ENCODE measurements around the gene LAG3.

DNA sequence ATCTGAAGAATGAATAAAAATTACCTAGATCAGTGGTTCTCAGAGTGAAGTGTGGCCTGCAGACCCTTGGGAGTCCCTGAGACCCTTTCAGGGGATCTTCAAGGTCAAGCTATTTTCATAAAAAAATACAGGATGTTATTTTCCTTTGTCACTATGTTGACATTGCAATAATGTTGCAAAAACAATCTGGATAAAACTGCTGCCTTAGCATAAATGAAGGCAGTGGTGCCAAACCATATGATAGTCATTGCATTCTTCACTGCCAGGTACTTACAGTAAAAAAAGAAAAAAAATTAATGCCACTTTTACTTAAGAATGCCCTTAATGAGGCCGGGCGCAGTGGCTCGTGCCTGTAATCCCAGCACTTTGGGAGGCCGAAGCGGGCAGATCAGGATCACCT lies 15.0 kb downstream of the LAG3 start:
- no peak for TF ChIP-seq EZH2 (IDR thresholded peaks at IDR 0.05; ENCODE audit: borderline replicate concordance, low read depth, low read length, poor library complexity, severe bottlenecking)
- TF ChIP-seq, protein P1, sequence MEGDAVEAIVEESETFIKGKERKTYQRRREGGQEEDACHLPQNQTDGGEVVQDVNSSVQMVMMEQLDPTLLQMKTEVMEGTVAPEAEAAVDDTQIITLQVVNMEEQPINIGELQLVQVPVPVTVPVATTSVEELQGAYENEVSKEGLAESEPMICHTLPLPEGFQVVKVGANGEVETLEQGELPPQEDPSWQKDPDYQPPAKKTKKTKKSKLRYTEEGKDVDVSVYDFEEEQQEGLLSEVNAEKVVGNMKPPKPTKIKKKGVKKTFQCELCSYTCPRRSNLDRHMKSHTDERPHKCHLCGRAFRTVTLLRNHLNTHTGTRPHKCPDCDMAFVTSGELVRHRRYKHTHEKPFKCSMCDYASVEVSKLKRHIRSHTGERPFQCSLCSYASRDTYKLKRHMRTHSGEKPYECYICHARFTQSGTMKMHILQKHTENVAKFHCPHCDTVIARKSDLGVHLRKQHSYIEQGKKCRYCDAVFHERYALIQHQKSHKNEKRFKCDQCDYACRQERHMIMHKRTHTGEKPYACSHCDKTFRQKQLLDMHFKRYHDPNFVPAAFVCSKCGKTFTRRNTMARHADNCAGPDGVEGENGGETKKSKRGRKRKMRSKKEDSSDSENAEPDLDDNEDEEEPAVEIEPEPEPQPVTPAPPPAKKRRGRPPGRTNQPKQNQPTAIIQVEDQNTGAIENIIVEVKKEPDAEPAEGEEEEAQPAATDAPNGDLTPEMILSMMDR (conservative IDR thresholded peaks at IDR 0.05; ENCODE audit: low read depth, low read length), result no peak

Data from A673 (cell line).